ENCODE measurements around the gene KNOP1. TPM values are rescaled to one million over a fixed set of nuclear protein-coding genes. Genes with fewer than 3 reads are reported as not detected.

The KNOP1 gene
- total RNA-seq, 1 donor = 10.1 TPM

DNA sequence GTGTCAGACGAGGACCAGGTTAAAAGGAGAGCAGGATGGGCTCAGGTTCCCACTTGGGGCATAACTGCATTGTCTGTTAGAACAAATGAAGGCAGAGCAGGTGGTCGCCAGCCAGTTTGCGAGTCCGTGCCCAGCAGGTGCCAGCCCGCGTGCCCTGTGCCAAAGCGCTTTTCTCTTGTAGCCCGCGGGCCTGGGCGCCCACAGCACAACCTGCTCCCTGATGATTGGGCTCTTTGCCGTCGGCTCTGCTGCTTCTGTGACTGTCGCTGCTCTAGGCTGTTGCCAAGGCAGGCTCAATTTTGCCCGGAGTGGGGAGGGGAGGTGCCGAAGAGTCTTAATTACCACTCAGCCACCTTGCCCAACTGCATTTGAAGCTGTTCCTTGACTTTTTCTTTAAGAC is 21.1 kb downstream of the KNOP1 start:
- H3K9me3 ChIP-seq (ENCODE audit: low read depth, low read length) = no peaks in the 10 kb centered on the region
- H3K4me2 ChIP-seq (ENCODE audit: insufficient read depth, low read length) = no peak overlapping the region
- peaks cover 10% of the 10 kb centered on the region for H3K36me3 ChIP-seq (ENCODE audit: insufficient read depth, low read length)

DNA sequence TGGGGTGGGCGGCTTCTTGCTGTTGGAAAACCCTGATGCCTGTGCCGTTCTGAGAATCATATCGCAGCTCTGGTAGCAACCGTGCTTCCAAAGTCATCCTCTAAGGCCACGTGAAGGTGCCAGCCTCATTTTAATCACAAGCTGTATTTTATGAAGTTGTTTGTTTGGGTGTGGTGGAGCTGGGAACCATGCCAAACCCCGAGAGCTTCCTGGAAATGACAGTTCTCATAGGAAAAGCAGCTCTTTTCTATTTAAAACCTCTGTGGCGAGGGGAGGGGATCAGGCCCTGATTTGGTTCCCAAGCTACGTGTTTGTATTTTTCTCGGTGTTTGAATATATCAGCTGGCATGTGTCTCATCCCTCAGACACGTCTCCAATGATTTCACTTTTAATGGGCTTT is 21.7 kb downstream of the KNOP1 start:
- peak; percentile 95 for DNase-seq (ENCODE audit: insufficient read length, low spot score, missing footprints)
- TF ChIP-seq, protein P1, sequence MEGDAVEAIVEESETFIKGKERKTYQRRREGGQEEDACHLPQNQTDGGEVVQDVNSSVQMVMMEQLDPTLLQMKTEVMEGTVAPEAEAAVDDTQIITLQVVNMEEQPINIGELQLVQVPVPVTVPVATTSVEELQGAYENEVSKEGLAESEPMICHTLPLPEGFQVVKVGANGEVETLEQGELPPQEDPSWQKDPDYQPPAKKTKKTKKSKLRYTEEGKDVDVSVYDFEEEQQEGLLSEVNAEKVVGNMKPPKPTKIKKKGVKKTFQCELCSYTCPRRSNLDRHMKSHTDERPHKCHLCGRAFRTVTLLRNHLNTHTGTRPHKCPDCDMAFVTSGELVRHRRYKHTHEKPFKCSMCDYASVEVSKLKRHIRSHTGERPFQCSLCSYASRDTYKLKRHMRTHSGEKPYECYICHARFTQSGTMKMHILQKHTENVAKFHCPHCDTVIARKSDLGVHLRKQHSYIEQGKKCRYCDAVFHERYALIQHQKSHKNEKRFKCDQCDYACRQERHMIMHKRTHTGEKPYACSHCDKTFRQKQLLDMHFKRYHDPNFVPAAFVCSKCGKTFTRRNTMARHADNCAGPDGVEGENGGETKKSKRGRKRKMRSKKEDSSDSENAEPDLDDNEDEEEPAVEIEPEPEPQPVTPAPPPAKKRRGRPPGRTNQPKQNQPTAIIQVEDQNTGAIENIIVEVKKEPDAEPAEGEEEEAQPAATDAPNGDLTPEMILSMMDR (IDR thresholded peaks at IDR 0.05; ENCODE audit: extremely low read depth, low read depth, low read length) = no peak

More for the DNA sequence above, 21.1 kb downstream of the KNOP1 start:
- Histone ChIP-seq H3K79me2 (ENCODE audit: insufficient read depth, low read length) (peaks cover 2% of the 10 kb centered on the region), H4K20me1 (ENCODE audit: insufficient read depth, low read length) (peaks cover 5% of the 10 kb centered on the region), H3K4me3 (ENCODE audit: insufficient read depth, low read length) (no peak overlapping the region), H2AFZ (ENCODE audit: low read length) (no peak overlapping the region), H3K4me1 (ENCODE audit: insufficient read depth, low read length) (peaks cover 31% of the 10 kb centered on the region), H3K27ac (ENCODE audit: low read depth, low read length) (peak overlapping the region; percentile 81), H3K27me3 (ENCODE audit: insufficient read depth, low read length) (no peaks in the 10 kb centered on the region)
- DNase-seq (ENCODE audit: insufficient read length, low spot score, missing footprints) = no peak
- TF ChIP-seq, protein P1 (IDR thresholded peaks at IDR 0.05; ENCODE audit: extremely low read depth, low read depth, low read length) = no peak

DNA sequence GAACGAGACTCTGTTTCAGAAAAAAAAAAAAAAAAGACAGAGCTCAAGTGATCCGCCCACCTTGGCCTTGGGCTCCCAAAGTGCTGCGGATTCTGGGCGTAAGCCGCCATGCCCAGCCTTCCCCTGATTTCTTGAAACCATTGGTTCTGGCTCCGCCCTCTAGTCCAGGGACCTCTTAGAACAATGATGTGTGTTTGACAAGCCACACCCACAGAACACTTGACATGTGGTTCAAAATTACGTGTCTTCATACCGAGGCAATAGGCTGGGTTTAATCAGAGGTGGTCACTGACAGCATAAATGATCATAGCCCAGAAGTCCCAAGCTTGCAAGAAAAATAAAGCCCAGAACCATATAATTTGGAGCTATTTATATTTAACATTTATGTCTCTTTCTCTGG is 23.0 kb downstream of the KNOP1 start:
- H3K4me1 ChIP-seq (ENCODE audit: insufficient read depth, low read length) = peaks cover 17% of the 10 kb centered on the region
- H2AFZ ChIP-seq (ENCODE audit: low read length) = no peak overlapping the region
- no peak overlapping the region for H3K4me3 ChIP-seq (ENCODE audit: insufficient read depth, low read length)
- peaks cover 2% of the 10 kb centered on the region for H3K79me2 ChIP-seq (ENCODE audit: insufficient read depth, low read length)
- H3K9me3 ChIP-seq (ENCODE audit: low read depth, low read length) = no peaks in the 10 kb centered on the region
- H3K27me3 ChIP-seq (ENCODE audit: insufficient read depth, low read length) = no peaks in the 10 kb centered on the region
- H3K36me3 ChIP-seq (ENCODE audit: insufficient read depth, low read length) = peaks cover 17% of the 10 kb centered on the region
- H3K4me2 ChIP-seq (ENCODE audit: insufficient read depth, low read length) = no peak overlapping the region
- no peak overlapping the region for H3K27ac ChIP-seq (ENCODE audit: low read depth, low read length)
- peak; percentile 83 for DNase-seq (ENCODE audit: insufficient read length, low spot score, missing footprints)
- peaks cover 5% of the 10 kb centered on the region for H4K20me1 ChIP-seq (ENCODE audit: insufficient read depth, low read length)
- TF ChIP-seq, protein P1 (IDR thresholded peaks at IDR 0.05; ENCODE audit: extremely low read depth, low read depth, low read length) = no peak

More for the DNA sequence above, 21.7 kb downstream of the KNOP1 start:
- Histone ChIP-seq H3K4me3 (ENCODE audit: insufficient read depth, low read length) (no peak overlapping the region), H4K20me1 (ENCODE audit: insufficient read depth, low read length) (peaks cover 5% of the 10 kb centered on the region), H2AFZ (ENCODE audit: low read length) (peak overlapping the region; percentile 39), H3K79me2 (ENCODE audit: insufficient read depth, low read length) (peaks cover 2% of the 10 kb centered on the region), H3K4me1 (ENCODE audit: insufficient read depth, low read length) (peaks cover 31% of the 10 kb centered on the region), H3K27me3 (ENCODE audit: insufficient read depth, low read length) (no peaks in the 10 kb centered on the region), H3K9me3 (ENCODE audit: low read depth, low read length) (no peaks in the 10 kb centered on the region), H3K36me3 (ENCODE audit: insufficient read depth, low read length) (peaks cover 15% of the 10 kb centered on the region), H3K27ac (ENCODE audit: low read depth, low read length) (peak overlapping the region; percentile 81), H3K4me2 (ENCODE audit: insufficient read depth, low read length) (peak overlapping the region; percentile 4)

DNA sequence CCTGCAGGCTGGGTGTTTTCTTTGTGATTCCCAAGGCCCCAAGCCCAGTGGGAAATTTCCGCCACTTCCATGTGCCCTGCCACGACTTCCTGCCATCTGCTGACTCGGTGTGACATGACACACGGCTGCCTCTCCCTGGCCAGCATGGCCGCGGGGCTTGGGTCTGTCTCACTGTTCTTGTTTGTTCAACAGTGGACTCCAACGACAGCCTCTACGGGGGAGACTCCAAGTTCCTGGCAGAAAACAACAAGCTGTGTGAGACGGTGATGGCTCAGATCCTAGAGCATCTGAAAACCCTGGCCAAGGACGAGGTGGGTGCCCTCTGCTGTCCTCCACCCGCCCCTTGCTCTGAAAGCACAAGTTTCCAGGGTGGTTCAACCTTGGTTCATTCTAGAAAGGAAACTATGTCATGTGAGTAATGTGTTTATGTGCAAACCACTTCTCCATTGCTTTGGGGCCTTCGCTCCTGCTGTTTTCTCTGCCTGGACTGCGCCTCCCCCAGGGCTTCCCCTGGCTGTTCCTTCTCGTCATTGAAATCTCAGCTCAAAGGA is 26.8 kb downstream of the KNOP1 start:
- no peaks in the 10 kb centered on the region for H3K79me2 ChIP-seq (ENCODE audit: insufficient read depth, low read length)
- H3K4me2 ChIP-seq (ENCODE audit: insufficient read depth, low read length) = no peak overlapping the region
- no peaks in the 10 kb centered on the region for H3K27me3 ChIP-seq (ENCODE audit: insufficient read depth, low read length)
- peaks cover 3% of the 10 kb centered on the region for H3K4me1 ChIP-seq (ENCODE audit: insufficient read depth, low read length)
- peaks cover 19% of the 10 kb centered on the region for H3K36me3 ChIP-seq (ENCODE audit: insufficient read depth, low read length)
- H2AFZ ChIP-seq (ENCODE audit: low read length) = no peak overlapping the region
- DNase-seq (ENCODE audit: insufficient read length, low spot score, missing footprints) = no peak
- H3K27ac ChIP-seq (ENCODE audit: low read depth, low read length) = no peak overlapping the region
- H3K4me3 ChIP-seq (ENCODE audit: insufficient read depth, low read length) = no peak overlapping the region
- H4K20me1 ChIP-seq (ENCODE audit: insufficient read depth, low read length) = no peaks in the 10 kb centered on the region
- H3K9me3 ChIP-seq (ENCODE audit: low read depth, low read length) = no peaks in the 10 kb centered on the region
- TF ChIP-seq, protein P1 (IDR thresholded peaks at IDR 0.05; ENCODE audit: extremely low read depth, low read depth, low read length) = no peak

Measured in osteoblast (primary cell).